GM23338 (cell line): Measurements from ENCODE around the gene ANKS1B. TPM values are rescaled to one million over a fixed set of nuclear protein-coding genes. Genes with fewer than 3 reads are reported as not detected.
A peak's percentile ranks its signal among the peaks of the same experiment; 100 is the strongest.

Experiments
- ATAC-seq: fragments of 200-7000 bp; cut with Tn5 transposase; 3 replicates; pipeline ENCODE4 v1.9.1; 2020
- DNase-seq: peaks from one replicate; pipeline ENCODE4 v3.0.0-alpha.2; 2015; ENCODE audit warnings: low spot score
- H2AFZ ChIP-seq: fragments of 200-600 bp; sonication (generic); 2 replicates; pipeline ENCODE4 v1.8.0; 2016; ENCODE audit warnings: antibody characterized with exemption, mild to moderate bottlenecking, moderate library complexity
- H3F3A ChIP-seq: fragments of 200-600 bp; sonication (generic); replicated peaks from 2 replicates; pipeline ENCODE4 v1.8.0; 2017; ENCODE audit warnings: antibody characterized with exemption, mixed run types, low read depth
- H3K27ac ChIP-seq: fragments of 200-600 bp; sonication (generic); 2 replicates; pipeline ENCODE4 v1.6.1; 2016; ENCODE audit warnings: low read depth
- H3K27me3 ChIP-seq: fragments of 200-600 bp; sonication (generic); 2 replicates; pipeline ENCODE4 v1.8.0; 2016; ENCODE audit warnings: mild to moderate bottlenecking, mixed run types, moderate library complexity; ENCODE audit not compliant: insufficient read depth
- H3K36me3 ChIP-seq: fragments of 200-600 bp; sonication (generic); 2 replicates; pipeline ENCODE4 v1.8.0; 2016; ENCODE audit warnings: mild to moderate bottlenecking; ENCODE audit not compliant: insufficient read depth
- H3K4me1 ChIP-seq: fragments of 200-600 bp; sonication (generic); 2 replicates; pipeline ENCODE4 v1.8.0; 2016; ENCODE audit warnings: mild to moderate bottlenecking, moderate library complexity; ENCODE audit not compliant: insufficient read depth
- H3K4me2 ChIP-seq: fragments of 200-600 bp; sonication (generic); 2 replicates; pipeline ENCODE4 v1.7.1; 2017; ENCODE audit warnings: mixed run types
- H3K4me3 ChIP-seq: fragments of 200-600 bp; sonication (generic); 2 replicates; pipeline ENCODE4 v1.6.1; 2016; ENCODE audit warnings: mixed run types
- H3K79me2 ChIP-seq: fragments of 200-600 bp; sonication (generic); replicated peaks from 2 replicates; pipeline ENCODE4 v1.8.0; 2017; ENCODE audit warnings: mild to moderate bottlenecking; ENCODE audit not compliant: insufficient read depth
- H3K9me2 ChIP-seq: fragments of 200-600 bp; sonication (generic); 2 replicates; pipeline ENCODE4 v1.8.0; 2017; ENCODE audit not compliant: insufficient read depth
- H4K20me1 ChIP-seq: fragments of 200-600 bp; sonication (generic); replicated peaks from 2 replicates; pipeline ENCODE4 v1.8.0; 2017; ENCODE audit warnings: mild to moderate bottlenecking; ENCODE audit not compliant: insufficient read depth
- H3K27ac Mint-ChIP-seq: 2 replicates; pipeline ENCODE4 v1.8.0; 2020; ENCODE audit warnings: inconsistent platforms, mild to moderate bottlenecking, moderate library complexity, mixed read lengths
- H3K27me3 Mint-ChIP-seq: 3 replicates; pipeline ENCODE4 v1.8.0; 2022; ENCODE audit warnings: low read depth, mild to moderate bottlenecking, moderate library complexity, mixed read lengths, inconsistent platforms; ENCODE audit not compliant: insufficient read depth, poor library complexity
- H3K36me3 Mint-ChIP-seq: 3 replicates; pipeline ENCODE4 v1.8.0; 2021; ENCODE audit warnings: low read depth, mild to moderate bottlenecking, inconsistent platforms, moderate library complexity, mixed read lengths
- H3K4me1 Mint-ChIP-seq: 3 replicates; pipeline ENCODE4 v1.8.0; 2020; ENCODE audit warnings: mild to moderate bottlenecking, inconsistent platforms, mixed read lengths
- H3K4me3 Mint-ChIP-seq: 3 replicates; pipeline ENCODE4 v1.8.0; 2021; ENCODE audit warnings: moderate library complexity, mild to moderate bottlenecking, inconsistent platforms, mixed read lengths
- H3K9me3 Mint-ChIP-seq: 3 replicates; pipeline ENCODE4 v1.8.0; 2020; ENCODE audit warnings: moderate library complexity, mild to moderate bottlenecking, inconsistent platforms, mixed read lengths
- CREB1 ChIP-seq: fragments of 250-450 bp; sonication (Bioruptor Pico); IDR thresholded peaks from 2 replicates; pipeline ENCODE4 v1.5.0; 2020; ENCODE audit warnings: low read depth, mild to moderate bottlenecking, moderate library complexity
- EZH2 ChIP-seq: fragments of 200-600 bp; sonication (generic); IDR thresholded peaks from one replicate; pipeline ENCODE4 v1.8.0; 2017; ENCODE audit warnings: antibody characterized with exemption, mild to moderate bottlenecking, low read depth; ENCODE audit not compliant: unreplicated experiment
- EZH2phosphoT487 ChIP-seq: fragments of 200-600 bp; sonication (generic); IDR thresholded peaks from one replicate; pipeline ENCODE4 v1.8.1; 2018; ENCODE audit warnings: antibody characterized with exemption; ENCODE audit not compliant: unreplicated experiment
- JUNB ChIP-seq: IDR thresholded peaks from one replicate; pipeline ENCODE4 v1.6.1; 2016; ENCODE audit warnings: antibody characterized with exemption; ENCODE audit not compliant: unreplicated experiment
- NANOG ChIP-seq: IDR thresholded peaks from 2 replicates; pipeline ENCODE4 v1.6.1; 2016; ENCODE audit warnings: antibody characterized with exemption, borderline replicate concordance
- POLR2AphosphoS5 ChIP-seq: IDR thresholded peaks from 2 replicates; pipeline ENCODE4 v1.6.1; 2016; ENCODE audit warnings: antibody characterized with exemption, low read depth
- STAT1 ChIP-seq: IDR thresholded peaks from one replicate; pipeline ENCODE4 v1.6.1; 2016; ENCODE audit warnings: antibody characterized with exemption; ENCODE audit not compliant: unreplicated experiment
- ZNF114 ChIP-seq: fragments of 250-450 bp; sonication (Bioruptor Pico); IDR thresholded peaks from 2 replicates; pipeline ENCODE4 v1.5.0; 2020; ENCODE audit warnings: mild to moderate bottlenecking, moderate library complexity
- ZNF331 ChIP-seq: fragments of 250-450 bp; sonication (Bioruptor Pico); IDR thresholded peaks from 2 replicates; pipeline ENCODE4 v1.5.0; 2020; ENCODE audit warnings: low read depth, mild to moderate bottlenecking, moderate library complexity
- polyA plus RNA-seq: library from polyadenylated mRNA; unstranded; fragments of >200 nt; fragmentation: Nextera tagmentation; extraction: Ambion mirVana; gene quantifications from 2 replicates; pipeline ENCODE4 v1.2.1, GENCODE V29; 2016
- total RNA-seq: library from RNA; depleted of rRNA; stranded (reverse); fragments of >200 nt; shearing (Covaris generic); gene quantifications from 2 replicates; pipeline ENCODE4 v1.2.3, GENCODE V29; 2014
- TF ChIP-seq, protein P1 (sequence below): IDR thresholded peaks from 2 replicates; pipeline ENCODE4 v1.6.1; 2016; ENCODE audit warnings: antibody characterized with exemption
- TF ChIP-seq, protein P2 (sequence below), 2 experiments: fragments of 200-600 bp in 1 of 2; sonication (generic) in 1 of 2; conservative IDR thresholded peaks; 2 replicates each; pipeline versions ENCODE4 v1.5.1 to v1.6.1; 2016 to 2017; ENCODE audit warnings: antibody characterized with exemption in 2 of 2, low read depth in 2 of 2, mild to moderate bottlenecking in 2 of 2, moderate library complexity in 1 of 2

The ANKS1B gene
- total and polyA plus RNA-seq, 2 experiments from 2014 or later: 4.3 to 5.8 TPM

GRCh38 chr12:99257672-99258071 lies 727.1 kb downstream of the ANKS1B start:
- Mint-ChIP-seq H3K4me3 (no peak overlapping the region), H3K27me3 (no peaks in the 10 kb centered on the region), H3K9me3 (no peaks in the 10 kb centered on the region), H3K27ac (no peak overlapping the region), H3K4me1 (peaks cover 21% of the 10 kb centered on the region), H3K36me3 (no peaks in the 10 kb centered on the region)
- Histone ChIP-seq H4K20me1 (no peaks in the 10 kb centered on the region), H3F3A (no peaks in the 10 kb centered on the region), H3K9me2 (no peaks in the 10 kb centered on the region), H2AFZ (no peak overlapping the region), H3K79me2 (no peaks in the 10 kb centered on the region), H3K27ac (no peak overlapping the region), H3K4me3 (no peak overlapping the region), H3K27me3 (no peaks in the 10 kb centered on the region), H3K4me2 (no peak overlapping the region), H3K36me3 (no peaks in the 10 kb centered on the region), H3K4me1 (peaks cover 19% of the 10 kb centered on the region; the same call in 1 of the 2 replicates)
- no peak for DNase-seq
- no peak for ATAC-seq
- TF ChIP-seq, protein P1, sequence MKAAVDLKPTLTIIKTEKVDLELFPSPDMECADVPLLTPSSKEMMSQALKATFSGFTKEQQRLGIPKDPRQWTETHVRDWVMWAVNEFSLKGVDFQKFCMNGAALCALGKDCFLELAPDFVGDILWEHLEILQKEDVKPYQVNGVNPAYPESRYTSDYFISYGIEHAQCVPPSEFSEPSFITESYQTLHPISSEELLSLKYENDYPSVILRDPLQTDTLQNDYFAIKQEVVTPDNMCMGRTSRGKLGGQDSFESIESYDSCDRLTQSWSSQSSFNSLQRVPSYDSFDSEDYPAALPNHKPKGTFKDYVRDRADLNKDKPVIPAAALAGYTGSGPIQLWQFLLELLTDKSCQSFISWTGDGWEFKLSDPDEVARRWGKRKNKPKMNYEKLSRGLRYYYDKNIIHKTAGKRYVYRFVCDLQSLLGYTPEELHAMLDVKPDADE: no peak
- TF ChIP-seq JUNB: no peak
- no peak for TF ChIP-seq ZNF114
- TF ChIP-seq STAT1: no peak
- TF ChIP-seq, protein P2, sequence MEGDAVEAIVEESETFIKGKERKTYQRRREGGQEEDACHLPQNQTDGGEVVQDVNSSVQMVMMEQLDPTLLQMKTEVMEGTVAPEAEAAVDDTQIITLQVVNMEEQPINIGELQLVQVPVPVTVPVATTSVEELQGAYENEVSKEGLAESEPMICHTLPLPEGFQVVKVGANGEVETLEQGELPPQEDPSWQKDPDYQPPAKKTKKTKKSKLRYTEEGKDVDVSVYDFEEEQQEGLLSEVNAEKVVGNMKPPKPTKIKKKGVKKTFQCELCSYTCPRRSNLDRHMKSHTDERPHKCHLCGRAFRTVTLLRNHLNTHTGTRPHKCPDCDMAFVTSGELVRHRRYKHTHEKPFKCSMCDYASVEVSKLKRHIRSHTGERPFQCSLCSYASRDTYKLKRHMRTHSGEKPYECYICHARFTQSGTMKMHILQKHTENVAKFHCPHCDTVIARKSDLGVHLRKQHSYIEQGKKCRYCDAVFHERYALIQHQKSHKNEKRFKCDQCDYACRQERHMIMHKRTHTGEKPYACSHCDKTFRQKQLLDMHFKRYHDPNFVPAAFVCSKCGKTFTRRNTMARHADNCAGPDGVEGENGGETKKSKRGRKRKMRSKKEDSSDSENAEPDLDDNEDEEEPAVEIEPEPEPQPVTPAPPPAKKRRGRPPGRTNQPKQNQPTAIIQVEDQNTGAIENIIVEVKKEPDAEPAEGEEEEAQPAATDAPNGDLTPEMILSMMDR (conservative IDR thresholded peaks at IDR 0.05; ENCODE audit: low read depth in 2 of 2): no peak
- TF ChIP-seq POLR2AphosphoS5: no peak
- no peak for TF ChIP-seq EZH2phosphoT487
- TF ChIP-seq NANOG: no peak
- no peak for TF ChIP-seq ZNF331
- no peak for TF ChIP-seq EZH2
- TF ChIP-seq CREB1 (CRISPR knock-in tag): no peak

DNA sequence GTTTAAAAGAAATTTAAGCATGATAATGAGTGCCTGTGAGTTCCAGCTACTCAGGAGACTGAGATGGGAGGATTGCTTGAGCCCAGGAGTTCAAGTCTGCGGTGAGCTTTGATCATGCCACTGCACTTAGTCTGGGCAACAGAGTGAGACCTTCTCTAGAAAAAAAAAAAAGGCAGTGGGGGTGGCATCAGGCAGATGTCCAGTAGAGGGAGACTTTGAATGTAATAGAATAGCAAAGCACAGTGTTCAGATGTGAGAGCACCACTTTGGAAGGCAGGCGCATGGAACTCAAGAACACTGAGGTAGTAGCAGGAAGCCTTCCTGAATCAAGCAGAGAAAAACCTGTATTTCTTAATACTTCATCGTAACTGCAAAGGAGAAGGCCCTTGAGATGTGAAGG lies 731.7 kb downstream of the ANKS1B start:
- ATAC-seq (no peak; the same call in 2 of the 3 replicates), DNase-seq (peak; percentile 17)
- no peaks in the 10 kb centered on the region for H3K27me3 ChIP-seq
- no peak overlapping the region for H3K4me2 ChIP-seq
- H3K36me3 Mint-ChIP-seq: no peaks in the 10 kb centered on the region
- no peaks in the 10 kb centered on the region for H3K79me2 ChIP-seq
- no peak overlapping the region for H2AFZ ChIP-seq
- H3K4me1 ChIP-seq: peaks cover 29% of the 10 kb centered on the region
- peaks cover 17% of the 10 kb centered on the region for H3K4me1 Mint-ChIP-seq
- no peaks in the 10 kb centered on the region for H3K9me2 ChIP-seq
- no peak overlapping the region for H3K27ac ChIP-seq
- H3K27me3 Mint-ChIP-seq: no peaks in the 10 kb centered on the region
- no peaks in the 10 kb centered on the region for H4K20me1 ChIP-seq
- no peak overlapping the region for H3K27ac Mint-ChIP-seq
- H3K9me3 Mint-ChIP-seq: no peaks in the 10 kb centered on the region
- H3F3A ChIP-seq: no peaks in the 10 kb centered on the region
- no peaks in the 10 kb centered on the region for H3K36me3 ChIP-seq
- H3K4me3 Mint-ChIP-seq: no peak overlapping the region
- no peak overlapping the region for H3K4me3 ChIP-seq
- TF ChIP-seq, protein P2 (conservative IDR thresholded peaks at IDR 0.05; ENCODE audit: low read depth in 2 of 2): peak; percentile 31 to 32; a peak in 2 of 4 replicates
- no peak for TF ChIP-seq EZH2phosphoT487
- TF ChIP-seq ZNF114: no peak
- TF ChIP-seq POLR2AphosphoS5: no peak
- no peak for TF ChIP-seq CREB1 (CRISPR knock-in tag)
- TF ChIP-seq JUNB: no peak
- TF ChIP-seq NANOG: no peak
